NCI-H748 (cell line): ENCODE measurements around the gene RIN3.

ENCODE experiments used
- DNase-seq: peaks from one replicate; lab custom pipeline; 2025; ENCODE audit not compliant: unreplicated experiment; lab: John Stamatoyannopoulos, UW

The RIN3 gene

GRCh38 chr14:92555465-92556111 lies 42.0 kb downstream of the RIN3 start:
- DNase-seq, result no peak

DNA sequence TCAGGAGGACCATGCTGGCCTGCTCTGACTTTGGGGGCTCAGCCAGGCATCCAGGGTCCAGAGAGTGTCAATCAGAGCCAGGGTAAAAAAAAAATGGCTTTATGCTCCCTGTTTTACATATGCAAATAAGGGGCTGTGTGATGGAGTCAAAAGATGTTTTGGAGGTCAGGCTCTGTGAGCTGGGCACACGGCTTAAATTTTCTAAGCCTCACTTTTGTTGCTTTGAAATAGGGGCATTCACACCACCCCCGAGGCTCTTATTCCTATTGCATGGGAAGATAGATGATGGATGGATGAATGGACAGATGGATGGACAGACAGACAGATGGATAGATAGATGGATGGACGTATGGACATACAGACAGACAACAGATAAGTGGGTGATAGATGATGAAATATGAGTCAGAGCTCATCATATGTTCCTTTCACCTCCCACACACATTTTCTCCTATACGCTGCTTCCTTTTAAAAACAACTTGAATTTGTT lies 42.7 kb downstream of the RIN3 start:
- no peak for DNase-seq

- no peak for DNase-seq
These were observed 43.4 kb downstream of the RIN3 start for GRCh38 chr14:92556863-92557543.

- DNase-seq, result no peak
These were observed 43.9 kb downstream of the RIN3 start for GRCh38 chr14:92557544-92557912.

GRCh38 chr14:92558319-92558718 lies 44.7 kb downstream of the RIN3 start:
- DNase-seq, result no peak

DNA sequence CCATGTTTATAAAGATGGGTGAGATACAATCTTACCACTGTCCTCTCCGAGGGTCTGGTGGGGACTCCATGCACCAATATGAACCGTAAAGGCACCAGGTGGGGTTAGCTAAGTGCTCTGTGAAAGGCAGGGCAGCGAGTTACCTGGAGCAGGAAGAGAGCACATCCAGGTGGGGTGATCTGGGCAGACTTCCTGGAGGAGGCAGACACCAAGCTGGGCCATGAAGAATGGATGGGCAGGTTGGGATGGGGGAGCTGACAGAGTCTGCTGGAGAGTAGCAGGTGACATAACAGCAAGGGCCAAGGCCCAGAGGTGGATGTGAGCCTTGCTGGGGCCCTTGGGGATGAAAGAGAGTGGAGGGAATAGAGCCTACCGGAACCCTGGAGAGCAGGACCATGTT lies 45.9 kb downstream of the RIN3 start:
- no peak for DNase-seq

DNA sequence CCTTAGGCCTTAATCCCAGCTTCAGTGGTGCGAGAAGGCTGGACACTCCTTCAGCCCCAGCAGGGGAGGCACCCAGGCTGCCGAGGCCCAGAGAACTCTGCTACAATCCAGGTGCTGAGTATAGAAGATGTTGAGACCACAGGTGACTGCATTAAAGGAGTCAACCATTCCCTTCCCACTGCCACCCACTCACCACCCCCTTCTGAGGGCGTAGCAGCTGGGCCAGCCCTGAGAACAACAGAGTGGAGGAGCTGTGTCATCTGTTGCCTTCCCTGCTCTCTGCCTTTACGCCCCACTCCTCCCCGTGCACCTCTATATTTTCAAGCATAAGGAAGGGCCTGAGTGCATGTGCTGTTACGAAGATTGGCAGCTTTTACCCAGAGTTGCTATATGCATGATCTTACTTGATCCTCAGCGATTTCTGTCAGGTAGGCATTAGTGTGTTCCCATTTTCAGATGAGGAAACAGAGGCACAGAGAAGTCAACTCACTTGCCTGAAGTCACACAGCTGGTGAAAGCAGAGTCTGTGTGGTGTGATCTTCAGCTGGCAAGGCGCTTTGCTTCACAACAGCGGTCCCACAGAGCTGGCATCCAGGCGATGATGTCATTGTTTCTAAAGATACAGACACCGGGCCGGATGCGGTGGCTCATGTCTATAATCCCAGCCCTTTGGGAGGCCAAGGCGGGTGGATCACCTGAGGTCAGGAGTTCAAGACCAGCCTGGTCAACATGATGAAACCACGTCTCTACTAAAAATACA lies 46.7 kb downstream of the RIN3 start:
- DNase-seq, result no peak

GRCh38 chr14:92561906-92562479 lies 48.4 kb downstream of the RIN3 start:
- no peak for DNase-seq

GRCh38 chr14:92563359-92563758 lies 49.8 kb downstream of the RIN3 start:
- DNase-seq, result no peak

GRCh38 chr14:92563765-92564285 lies 50.2 kb downstream of the RIN3 start:
- DNase-seq, result no peak

GRCh38 chr14:92564344-92565039 lies 50.9 kb downstream of the RIN3 start:
- no peak for DNase-seq

GRCh38 chr14:92565040-92565717 lies 51.6 kb downstream of the RIN3 start:
- no peak for DNase-seq

DNA sequence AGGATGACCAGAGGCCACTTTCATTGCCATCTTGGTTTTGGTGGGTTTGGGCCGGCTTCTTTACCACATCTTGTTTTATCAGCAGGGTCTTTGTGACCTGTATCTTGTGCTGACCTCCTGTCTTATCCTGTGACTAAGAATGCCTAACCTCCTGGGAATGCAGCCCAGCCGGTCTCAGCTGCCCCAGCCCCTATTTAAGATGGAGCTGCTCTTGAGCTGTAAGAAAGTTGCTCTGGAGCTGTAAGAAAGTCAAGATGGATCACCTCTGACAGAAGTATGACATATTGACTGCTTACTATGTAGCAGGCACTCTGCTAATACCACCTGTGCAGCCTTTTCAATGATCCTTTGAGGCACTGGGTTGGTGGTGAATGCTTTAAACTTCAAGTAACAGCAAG lies 52.1 kb downstream of the RIN3 start:
- DNase-seq, result no peak

DNA sequence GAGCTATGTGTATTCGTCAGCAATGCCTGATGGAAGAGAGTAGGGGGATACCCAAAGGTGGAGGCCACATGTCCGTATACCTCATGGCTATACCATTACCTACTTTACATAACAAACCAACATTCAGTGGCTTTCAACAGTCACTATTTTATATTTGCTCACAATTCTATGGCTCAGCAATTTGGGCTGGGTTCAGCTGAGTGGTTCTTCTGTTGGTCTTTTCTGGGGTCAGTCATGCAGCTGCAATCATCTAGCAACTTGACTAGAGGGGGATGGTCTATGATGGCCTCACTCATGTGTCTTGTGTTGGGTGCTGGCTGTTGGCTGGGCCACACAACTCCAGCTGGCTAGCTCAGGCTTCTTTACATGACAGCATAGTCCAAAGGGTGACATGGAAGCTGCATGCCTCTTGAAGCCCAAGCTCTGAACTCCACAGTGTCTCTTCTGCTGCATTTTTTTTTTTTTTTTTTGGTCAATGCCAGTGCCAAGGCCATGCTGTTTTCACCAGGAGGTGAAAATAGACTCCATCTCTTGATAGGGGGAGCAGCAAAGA lies 53.7 kb downstream of the RIN3 start:
- no peak for DNase-seq

DNA sequence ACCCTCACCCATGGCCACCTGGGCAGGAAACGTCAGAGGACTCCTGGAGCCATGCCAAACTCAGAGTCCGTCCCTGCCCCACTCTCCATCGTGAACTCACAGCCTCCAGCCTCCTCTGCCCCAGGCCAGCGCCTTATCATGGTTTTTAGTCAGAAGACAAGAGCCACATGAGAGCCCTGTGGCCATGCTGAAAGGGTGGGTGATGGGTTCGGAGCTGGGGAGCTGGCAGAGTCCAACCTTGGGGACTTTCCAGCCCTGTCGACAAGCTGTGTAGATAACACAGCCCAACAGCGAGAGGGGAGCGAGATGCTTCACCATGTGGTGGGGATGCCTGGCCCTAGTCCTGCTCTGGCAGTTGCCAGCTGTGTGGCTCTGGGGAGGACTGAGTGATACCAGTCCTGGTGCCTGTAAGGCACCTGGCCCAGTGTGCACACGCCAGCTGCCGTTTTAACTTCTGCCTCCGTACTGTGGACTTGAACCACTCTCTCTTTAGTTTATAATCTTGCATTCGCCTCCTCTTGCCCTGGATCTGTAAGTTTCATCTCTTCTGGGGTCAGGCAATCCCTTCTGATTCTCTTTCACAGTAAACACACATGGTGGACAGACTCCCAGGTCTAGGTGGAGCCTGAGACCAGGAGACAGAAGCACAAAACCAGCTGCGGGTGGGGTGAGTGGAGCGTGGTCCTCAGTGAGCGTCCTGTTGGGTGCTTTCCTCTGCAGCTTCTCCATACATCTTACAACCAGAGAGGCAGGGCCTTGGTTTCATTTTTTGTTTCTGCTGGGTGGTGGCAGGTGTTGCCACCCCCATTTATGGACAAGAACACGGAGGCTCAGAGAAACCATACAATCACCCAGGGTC lies 55.3 kb downstream of the RIN3 start:
- DNase-seq, result no peak

- no peak for DNase-seq
These were observed 57.2 kb downstream of the RIN3 start for GRCh38 chr14:92570674-92571262.

DNA sequence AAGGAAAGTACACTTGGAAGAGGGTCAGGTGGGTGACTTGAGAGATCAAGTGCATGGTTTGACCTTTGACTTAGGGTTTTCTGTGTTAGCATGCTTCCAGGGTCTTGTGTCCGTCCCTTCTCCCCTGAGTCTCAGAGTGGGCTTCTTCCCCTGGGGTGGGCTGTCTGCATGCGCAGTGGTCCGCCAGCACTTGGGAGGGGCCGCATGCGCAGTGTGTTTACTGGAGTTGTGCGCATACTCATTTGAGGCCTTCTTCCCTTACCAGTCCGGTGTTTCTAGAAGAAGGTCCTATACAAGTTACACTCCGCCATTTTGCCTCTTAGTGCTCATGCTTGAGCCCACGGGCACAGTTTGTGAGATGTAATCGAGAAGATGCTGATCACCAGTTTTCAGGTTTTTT lies 58.5 kb downstream of the RIN3 start:
- no peak for DNase-seq

DNA sequence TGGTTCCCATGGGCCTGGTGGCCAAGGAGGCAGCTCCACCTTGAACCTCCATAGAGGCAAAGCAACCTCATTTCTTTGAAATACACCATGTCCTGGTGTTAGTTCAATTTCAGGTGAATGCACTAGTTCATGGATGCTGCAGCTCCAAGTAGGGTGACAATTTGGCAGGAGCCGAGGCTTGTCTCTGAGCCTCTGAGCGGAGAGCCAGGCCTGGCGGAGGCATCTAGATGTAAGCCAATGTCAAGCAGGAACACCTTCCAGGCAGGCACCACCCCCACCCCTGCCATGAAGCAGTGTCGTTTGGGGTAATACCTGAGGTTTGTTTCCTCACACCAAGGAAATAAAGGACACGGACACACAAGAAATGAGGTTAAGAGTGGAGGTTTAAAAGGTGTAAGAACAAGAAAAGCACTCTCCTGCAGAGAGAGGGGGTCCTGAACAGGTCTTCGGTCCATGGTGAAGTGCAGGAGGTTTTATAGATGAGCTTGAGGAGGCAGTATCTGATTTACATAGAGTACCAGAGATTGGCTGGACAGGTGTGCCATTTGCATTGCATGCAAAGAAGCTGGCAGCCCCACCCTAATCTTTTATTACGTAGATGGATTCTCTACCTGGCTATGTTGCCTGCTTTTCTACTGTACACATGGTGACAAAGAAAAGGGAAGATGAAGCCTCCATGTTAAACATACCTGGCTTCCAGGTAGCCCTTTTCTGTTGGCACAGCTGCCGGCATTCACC lies 60.3 kb downstream of the RIN3 start:
- DNase-seq, result peak; percentile 94
